Measurements from ENCODE around the gene CLDN8. TPM values are rescaled to one million over a fixed set of nuclear protein-coding genes. Genes with fewer than 3 reads are reported as not detected.

Gene CLDN8
- total and polyA plus RNA-seq, 9 of the 15 experiments (the other 6 are each of a cell fraction or from before 2014, with no cell fraction given): not detected

DNA sequence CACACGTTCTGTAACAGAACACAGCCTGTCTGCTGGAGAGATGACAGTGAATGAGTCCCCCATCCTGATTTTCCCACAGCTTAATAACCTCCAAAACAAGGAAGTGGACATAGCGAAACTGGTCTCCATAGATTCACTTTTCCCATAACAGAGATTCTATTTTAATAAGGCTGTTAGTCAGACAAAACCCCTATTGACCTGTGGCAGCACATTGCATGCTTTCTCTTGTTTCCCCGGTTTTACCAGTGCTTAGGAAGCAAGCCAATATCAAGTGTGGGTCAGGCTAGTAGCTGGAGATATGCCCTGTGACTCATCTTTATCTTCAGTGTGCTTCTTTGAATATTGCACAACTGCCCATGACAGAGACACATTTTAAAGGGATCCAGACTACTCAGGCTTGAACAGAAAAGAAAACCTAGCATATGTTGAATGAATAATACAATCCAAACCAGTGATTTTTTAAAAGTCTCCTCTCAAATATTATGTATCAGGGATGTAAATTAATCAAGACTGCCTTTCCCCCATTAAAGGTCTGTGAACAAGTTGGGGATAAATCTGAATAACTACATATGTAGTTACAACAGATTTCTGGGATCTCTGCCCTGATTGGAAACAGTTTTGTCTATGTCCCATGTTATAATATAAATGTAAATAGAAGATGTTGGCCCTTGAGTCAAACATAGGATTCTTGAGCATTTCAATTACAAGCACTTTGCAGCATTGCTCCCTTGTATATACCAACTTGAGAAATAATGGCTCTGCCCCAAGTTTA lies 11.9 kb upstream of the CLDN8 start (continued):
- TF ChIP-seq, protein P1, sequence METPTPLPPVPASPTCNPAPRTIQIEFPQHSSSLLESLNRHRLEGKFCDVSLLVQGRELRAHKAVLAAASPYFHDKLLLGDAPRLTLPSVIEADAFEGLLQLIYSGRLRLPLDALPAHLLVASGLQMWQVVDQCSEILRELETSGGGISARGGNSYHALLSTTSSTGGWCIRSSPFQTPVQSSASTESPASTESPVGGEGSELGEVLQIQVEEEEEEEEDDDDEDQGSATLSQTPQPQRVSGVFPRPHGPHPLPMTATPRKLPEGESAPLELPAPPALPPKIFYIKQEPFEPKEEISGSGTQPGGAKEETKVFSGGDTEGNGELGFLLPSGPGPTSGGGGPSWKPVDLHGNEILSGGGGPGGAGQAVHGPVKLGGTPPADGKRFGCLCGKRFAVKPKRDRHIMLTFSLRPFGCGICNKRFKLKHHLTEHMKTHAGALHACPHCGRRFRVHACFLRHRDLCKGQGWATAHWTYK (CRISPR knock-in tag; IDR thresholded peaks at IDR 0.05): no peak
- TF ChIP-seq MTA1 (IDR thresholded peaks at IDR 0.05; ENCODE audit: borderline replicate concordance) (no peak), POU5F1 (IDR thresholded peaks at IDR 0.05; ENCODE audit: borderline replicate concordance, low read depth, low read length, partially characterized antibody) (no peak), PHF21A (IDR thresholded peaks at IDR 0.05; ENCODE audit: borderline replicate concordance, low read depth) (no peak), GATA2 (CRISPR knock-in tag; IDR thresholded peaks at IDR 0.05) (peak; percentile 67; the same call in 1 of the 2 replicates), PTRF (tag; IDR thresholded peaks at IDR 0.05) (no peak), RFX5 (IDR thresholded peaks at IDR 0.05; ENCODE audit: low read depth, low read length) (no peak), KDM2B (CRISPR knock-in tag; IDR thresholded peaks at IDR 0.05) (no peak), LARP7 (IDR thresholded peaks at IDR 0.05) (no peak), TBL1XR1 (IDR thresholded peaks at IDR 0.05; ENCODE audit: low read length in 2 of 2) (no peak), ZNF124 (CRISPR knock-in tag; IDR thresholded peaks at IDR 0.05) (no peak), ZBED1 (IDR thresholded peaks at IDR 0.05) (no peak), NEUROD1 (IDR thresholded peaks at IDR 0.05; ENCODE audit: borderline replicate concordance, low read depth, low read length, partially characterized antibody) (peak; percentile 60), ZNF274 (IDR thresholded peaks at IDR 0.05; ENCODE audit: borderline replicate concordance, low read depth, low read length) (no peak), ZNF75A (CRISPR knock-in tag; IDR thresholded peaks at IDR 0.05) (peak; percentile 78), NR3C1 (CRISPR knock-in tag; IDR thresholded peaks at IDR 0.05) (no peak), THRAP3 (IDR thresholded peaks at IDR 0.05; ENCODE audit: borderline replicate concordance) (no peak), KAT7 (CRISPR knock-in tag; IDR thresholded peaks at IDR 0.05; ENCODE audit: borderline replicate concordance) (no peak), BACH1 (tag; IDR thresholded peaks at IDR 0.05) (no peak), KAT2B (IDR thresholded peaks at IDR 0.05; ENCODE audit: low read depth, low read length) (no peak), JUNB (CRISPR knock-in tag; conservative IDR thresholded peaks at IDR 0.05) (peak; percentile 66), E2F3 (CRISPR knock-in tag; IDR thresholded peaks at IDR 0.05) (no peak), ZNF24 (IDR thresholded peaks at IDR 0.05) (no peak), SOX6 (IDR thresholded peaks at IDR 0.05) (peak; percentile 60), COPS2 (conservative IDR thresholded peaks at IDR 0.05) (no peak), HNRNPLL (IDR thresholded peaks at IDR 0.05; ENCODE audit: low read depth, low read length, poor library complexity, severe bottlenecking) (no peak)
- TF ChIP-seq, protein P2, sequence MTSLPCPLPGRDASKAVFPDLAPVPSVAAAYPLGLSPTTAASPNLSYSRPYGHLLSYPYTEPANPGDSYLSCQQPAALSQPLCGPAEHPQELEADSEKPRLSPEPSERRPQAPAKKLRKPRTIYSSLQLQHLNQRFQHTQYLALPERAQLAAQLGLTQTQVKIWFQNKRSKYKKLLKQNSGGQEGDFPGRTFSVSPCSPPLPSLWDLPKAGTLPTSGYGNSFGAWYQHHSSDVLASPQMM (CRISPR knock-in tag; IDR thresholded peaks at IDR 0.05): no peak
- TF ChIP-seq, protein P3, sequence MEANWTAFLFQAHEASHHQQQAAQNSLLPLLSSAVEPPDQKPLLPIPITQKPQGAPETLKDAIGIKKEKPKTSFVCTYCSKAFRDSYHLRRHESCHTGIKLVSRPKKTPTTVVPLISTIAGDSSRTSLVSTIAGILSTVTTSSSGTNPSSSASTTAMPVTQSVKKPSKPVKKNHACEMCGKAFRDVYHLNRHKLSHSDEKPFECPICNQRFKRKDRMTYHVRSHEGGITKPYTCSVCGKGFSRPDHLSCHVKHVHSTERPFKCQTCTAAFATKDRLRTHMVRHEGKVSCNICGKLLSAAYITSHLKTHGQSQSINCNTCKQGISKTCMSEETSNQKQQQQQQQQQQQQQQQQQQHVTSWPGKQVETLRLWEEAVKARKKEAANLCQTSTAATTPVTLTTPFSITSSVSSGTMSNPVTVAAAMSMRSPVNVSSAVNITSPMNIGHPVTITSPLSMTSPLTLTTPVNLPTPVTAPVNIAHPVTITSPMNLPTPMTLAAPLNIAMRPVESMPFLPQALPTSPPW (CRISPR knock-in tag; IDR thresholded peaks at IDR 0.05): peak; percentile 34; the same call in 1 of the 2 replicates
